ENCODE measurements around the gene SBF1.

Gene SBF1

GRCh38 chr22:50440544-50441249 is 34.1 kb downstream of the SBF1 start:
- H3K36me3 ChIP-seq (ENCODE audit: control insufficient read depth, insufficient read depth, low read length): peaks cover 80% of the 10 kb centered on the region
- H3K9me3 ChIP-seq (ENCODE audit: control insufficient read depth, low read length): no peaks in the 10 kb centered on the region
- no peak overlapping the region for H3K27ac ChIP-seq (ENCODE audit: low read depth, low read length, severe bottlenecking)
- H3K4me1 ChIP-seq (ENCODE audit: control insufficient read depth, insufficient read depth, low read length, poor library complexity, severe bottlenecking): peaks cover 7% of the 10 kb centered on the region
- WGBS, 2 experiments (ENCODE audit: insufficient coverage in 2 of 2): 94 to 97% methylated on average over 14 to 17 of the region's 26 CpGs
- no peak overlapping the region for H3K4me3 ChIP-seq (ENCODE audit: extremely low read depth, insufficient read depth, low read length, poor library complexity, severe bottlenecking)

- H3K4me3 ChIP-seq (ENCODE audit: extremely low read depth, insufficient read depth, low read length, poor library complexity, severe bottlenecking): no peak overlapping the region
- H3K36me3 ChIP-seq (ENCODE audit: control insufficient read depth, insufficient read depth, low read length): peaks cover 77% of the 10 kb centered on the region
- H3K4me1 ChIP-seq (ENCODE audit: control insufficient read depth, insufficient read depth, low read length, poor library complexity, severe bottlenecking): peaks cover 3% of the 10 kb centered on the region
- 91 to 94% methylated on average over 7 to 9 of the region's 10 CpGs for WGBS, 2 experiments (ENCODE audit: insufficient coverage in 2 of 2)
- no peaks in the 10 kb centered on the region for H3K9me3 ChIP-seq (ENCODE audit: control insufficient read depth, low read length)
- no peak overlapping the region for H3K27ac ChIP-seq (ENCODE audit: low read depth, low read length, severe bottlenecking)
Measured at GRCh38 chr22:50439871-50440331, 34.9 kb downstream of the SBF1 start.

- Histone ChIP-seq H3K27ac (ENCODE audit: low read depth, low read length, severe bottlenecking) (no peak overlapping the region), H3K9me3 (ENCODE audit: control insufficient read depth, low read length) (no peaks in the 10 kb centered on the region), H3K4me1 (ENCODE audit: control insufficient read depth, insufficient read depth, low read length, poor library complexity, severe bottlenecking) (no peaks in the 10 kb centered on the region), H3K4me3 (ENCODE audit: extremely low read depth, insufficient read depth, low read length, poor library complexity, severe bottlenecking) (no peak overlapping the region), H3K36me3 (ENCODE audit: control insufficient read depth, insufficient read depth, low read length) (peaks cover 73% of the 10 kb centered on the region)
- WGBS, 2 experiments (ENCODE audit: insufficient coverage in 2 of 2): 93 to 95% methylated on average over 17 of the region's 17 CpGs
Measured at GRCh38 chr22:50439314-50439870, 35.4 kb downstream of the SBF1 start.

GRCh38 chr22:50438305-50439275 is 36.2 kb downstream of the SBF1 start:
- 93 to 94% methylated on average over 26 to 32 of the region's 34 CpGs for WGBS, 2 experiments (ENCODE audit: insufficient coverage in 2 of 2)
- Histone ChIP-seq H3K4me1 (ENCODE audit: control insufficient read depth, insufficient read depth, low read length, poor library complexity, severe bottlenecking) (no peaks in the 10 kb centered on the region), H3K4me3 (ENCODE audit: extremely low read depth, insufficient read depth, low read length, poor library complexity, severe bottlenecking) (no peak overlapping the region), H3K36me3 (ENCODE audit: control insufficient read depth, insufficient read depth, low read length) (peaks cover 67% of the 10 kb centered on the region), H3K27ac (ENCODE audit: low read depth, low read length, severe bottlenecking) (no peak overlapping the region), H3K9me3 (ENCODE audit: control insufficient read depth, low read length) (no peaks in the 10 kb centered on the region)

- Histone ChIP-seq H3K9me3 (ENCODE audit: control insufficient read depth, low read length) (no peaks in the 10 kb centered on the region), H3K4me3 (ENCODE audit: extremely low read depth, insufficient read depth, low read length, poor library complexity, severe bottlenecking) (no peak overlapping the region), H3K36me3 (ENCODE audit: control insufficient read depth, insufficient read depth, low read length) (peaks cover 63% of the 10 kb centered on the region), H3K4me1 (ENCODE audit: control insufficient read depth, insufficient read depth, low read length, poor library complexity, severe bottlenecking) (no peaks in the 10 kb centered on the region), H3K27ac (ENCODE audit: low read depth, low read length, severe bottlenecking) (no peak overlapping the region)
- WGBS, 2 experiments (ENCODE audit: insufficient coverage in 2 of 2): 93% methylated on average over 34 to 36 of the region's 36 CpGs
Measured at GRCh38 chr22:50437511-50438304, 37.1 kb downstream of the SBF1 start.

GRCh38 chr22:50436841-50437341 is 37.9 kb downstream of the SBF1 start:
- Histone ChIP-seq H3K36me3 (ENCODE audit: control insufficient read depth, insufficient read depth, low read length) (peaks cover 69% of the 10 kb centered on the region), H3K4me1 (ENCODE audit: control insufficient read depth, insufficient read depth, low read length, poor library complexity, severe bottlenecking) (no peaks in the 10 kb centered on the region), H3K9me3 (ENCODE audit: control insufficient read depth, low read length) (no peaks in the 10 kb centered on the region), H3K4me3 (ENCODE audit: extremely low read depth, insufficient read depth, low read length, poor library complexity, severe bottlenecking) (no peak overlapping the region), H3K27ac (ENCODE audit: low read depth, low read length, severe bottlenecking) (no peak overlapping the region)
- 97 to 98% methylated on average over 21 to 24 of the region's 25 CpGs for WGBS, 2 experiments (ENCODE audit: insufficient coverage in 2 of 2)

- WGBS, 2 experiments (ENCODE audit: insufficient coverage in 2 of 2): 95% methylated on average over 36 of the region's 37 CpGs
- Histone ChIP-seq H3K9me3 (ENCODE audit: control insufficient read depth, low read length) (no peaks in the 10 kb centered on the region), H3K27ac (ENCODE audit: low read depth, low read length, severe bottlenecking) (no peak overlapping the region), H3K4me1 (ENCODE audit: control insufficient read depth, insufficient read depth, low read length, poor library complexity, severe bottlenecking) (no peaks in the 10 kb centered on the region), H3K36me3 (ENCODE audit: control insufficient read depth, insufficient read depth, low read length) (peaks cover 70% of the 10 kb centered on the region), H3K4me3 (ENCODE audit: extremely low read depth, insufficient read depth, low read length, poor library complexity, severe bottlenecking) (no peak overlapping the region)
Measured at GRCh38 chr22:50436015-50436830, 38.6 kb downstream of the SBF1 start.

GRCh38 chr22:50435291-50436014 is 39.4 kb downstream of the SBF1 start:
- H3K36me3 ChIP-seq (ENCODE audit: control insufficient read depth, insufficient read depth, low read length): peaks cover 70% of the 10 kb centered on the region

GRCh38 chr22:50434849-50435248 is 40.0 kb downstream of the SBF1 start:
- H3K4me1 ChIP-seq (ENCODE audit: control insufficient read depth, insufficient read depth, low read length, poor library complexity, severe bottlenecking): no peaks in the 10 kb centered on the region
- H3K4me3 ChIP-seq (ENCODE audit: extremely low read depth, insufficient read depth, low read length, poor library complexity, severe bottlenecking): no peak overlapping the region
- 96 to 97% methylated on average over 24 of the region's 24 CpGs for WGBS, 2 experiments (ENCODE audit: insufficient coverage in 2 of 2)
- H3K27ac ChIP-seq (ENCODE audit: low read depth, low read length, severe bottlenecking): no peak overlapping the region
- H3K36me3 ChIP-seq (ENCODE audit: control insufficient read depth, insufficient read depth, low read length): peaks cover 70% of the 10 kb centered on the region
- H3K9me3 ChIP-seq (ENCODE audit: control insufficient read depth, low read length): no peaks in the 10 kb centered on the region

More at GRCh38 chr22:50435291-50436014, 39.4 kb downstream of the SBF1 start:
- no peaks in the 10 kb centered on the region for H3K4me1 ChIP-seq (ENCODE audit: control insufficient read depth, insufficient read depth, low read length, poor library complexity, severe bottlenecking)
- H3K9me3 ChIP-seq (ENCODE audit: control insufficient read depth, low read length): no peaks in the 10 kb centered on the region
- H3K4me3 ChIP-seq (ENCODE audit: extremely low read depth, insufficient read depth, low read length, poor library complexity, severe bottlenecking): no peak overlapping the region
- H3K27ac ChIP-seq (ENCODE audit: low read depth, low read length, severe bottlenecking): no peak overlapping the region
- 94 to 97% methylated on average over 12 to 16 of the region's 20 CpGs for WGBS, 2 experiments (ENCODE audit: insufficient coverage in 2 of 2)

Measured in mesodermal cell (in vitro differentiated cells).